Esophagus muscularis mucosa (tissue), 4 donors: ENCODE data around the gene GMDS. TPM values are rescaled to one million over a fixed set of nuclear protein-coding genes. Genes with fewer than 3 reads are reported as not detected.
A peak's percentile ranks its signal among the peaks of the same experiment; 100 is the strongest.

Experiments
- DNase-seq: peaks from one replicate; pipeline ENCODE4 v3.0.0-alpha.2; 2017; ENCODE audit errors: extremely low spot score
- H3K27ac ChIP-seq, 4 donors: fragments of 200-600 bp; sonication (generic); replicated peaks in 1 of 4; 1 replicate in 3 of 4; 2 replicates in 1 of 4; pipeline ENCODE4 v1.5.1; 2016 to 2019; ENCODE audit warnings: mild to moderate bottlenecking in 1 of 4
- H3K27me3 ChIP-seq, 4 donors: fragments of 200-600 bp; sonication (generic); one replicate each; pipeline versions ENCODE4 v1.5.1 to v1.6.0; 2016 to 2019
- H3K36me3 ChIP-seq, 4 donors: fragments of 200-600 bp; sonication (generic); one replicate each; pipeline ENCODE4 v1.5.1; 2016 to 2019
- H3K4me1 ChIP-seq, 4 donors: fragments of 200-600 bp; sonication (generic); one replicate each; pipeline ENCODE4 v1.5.1; 2016 to 2019
- H3K4me3 ChIP-seq, 4 donors: fragments of 200-600 bp; sonication (generic); 1 replicate in 2 of 4; 2 replicates in 2 of 4; pipeline ENCODE4 v1.5.1; 2016 to 2019; ENCODE audit warnings: mild to moderate bottlenecking in 4 of 4, moderate library complexity in 1 of 4
- H3K9me3 ChIP-seq, 4 donors: fragments of 200-600 bp; sonication (generic); 1 replicate in 3 of 4; 2 replicates in 1 of 4; pipeline ENCODE4 v1.5.1; 2016 to 2019
- EP300 ChIP-seq: sonication (generic); formaldehyde crosslinking; IDR thresholded peaks from one replicate; pipeline ENCODE4 v1.6.1; 2017; ENCODE audit warnings: antibody characterized with exemption
- POLR2A ChIP-seq: fragments of 450-650 bp; IDR thresholded peaks from one replicate; pipeline ENCODE4 v1.6.1; 2017; ENCODE audit warnings: antibody characterized with exemption, moderate library complexity, mild to moderate bottlenecking, low read depth
- POLR2AphosphoS5 ChIP-seq, 2 donors: sonication (generic); formaldehyde crosslinking; IDR thresholded peaks; one replicate each; pipeline ENCODE4 v1.6.1; 2017; ENCODE audit warnings: antibody characterized with exemption in 2 of 2
- whole genome bisulfite sequencing: methylation state at CpG from one replicate; pipeline ENCODE4 v1.1.5; 2018; 5-methylcytosine and 5-hydroxymethylcytosine counted together
- intact Hi-C: fragments of 100-400 bp; cut with DNase I; formaldehyde crosslinking; loops from one replicate; pipeline ENCODE4 v1.15.1; 2023
- total RNA-seq, 4 donors: library from RNA; depleted of rRNA; stranded (reverse); fragments of >200 nt; gene quantifications; one replicate each; pipeline versions ENCODE4 v1.1.0 to v1.2.1, GENCODE V29; 2016
- TF ChIP-seq, protein P1 (sequence below), 3 experiments: fragments of 200-600 bp in 2 of 3; fragments of 450-650 bp in 1 of 3; sonication (generic) in 2 of 3; IDR thresholded peaks; one replicate each; pipeline ENCODE4 v1.5.1; 2017 to 2019; ENCODE audit warnings: antibody characterized with exemption in 3 of 3, mild to moderate bottlenecking in 2 of 3, moderate library complexity in 1 of 3

Gene GMDS
- total RNA-seq, 4 donors from 2014 or later: 3.6 to 14.1 (median 6.0) TPM

DNA sequence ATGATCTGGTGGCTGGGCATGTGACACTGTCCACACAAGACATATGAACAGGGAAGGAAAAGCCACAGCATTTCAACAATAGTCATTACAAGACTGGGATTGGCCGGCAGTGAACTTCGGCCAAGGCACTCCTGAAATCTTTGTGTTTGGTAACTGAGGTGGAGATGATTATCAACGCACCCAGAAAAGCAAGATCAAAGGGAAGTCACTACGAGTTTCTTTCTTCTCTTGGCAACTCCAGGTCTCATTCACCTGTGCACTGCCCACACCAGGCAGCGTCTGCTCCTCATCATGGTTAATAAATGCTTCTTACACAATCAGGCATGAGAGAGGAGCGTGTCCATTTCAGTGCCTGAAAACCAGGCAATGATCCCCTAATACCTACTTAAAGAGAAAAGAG is 656.2 kb downstream of the GMDS start:
- intact Hi-C loops: no loop called here
- Histone ChIP-seq H3K4me3 (no peak overlapping the region), H3K36me3 (no peaks in the 10 kb centered on the region), H3K27ac (no peak overlapping the region), H3K4me1 (no peaks in the 10 kb centered on the region), H3K27me3 (peaks cover 0 to 10% (median 0%) of the 10 kb centered on the region in 4 donors), H3K9me3 (no peaks in the 10 kb centered on the region)
- WGBS: 96% methylated on average over 6 of the region's 6 CpGs
- TF ChIP-seq POLR2AphosphoS5 (IDR thresholded peaks at IDR 0.05) (no peak), POLR2A (no peak), EP300 (no peak)
- TF ChIP-seq, protein P1, sequence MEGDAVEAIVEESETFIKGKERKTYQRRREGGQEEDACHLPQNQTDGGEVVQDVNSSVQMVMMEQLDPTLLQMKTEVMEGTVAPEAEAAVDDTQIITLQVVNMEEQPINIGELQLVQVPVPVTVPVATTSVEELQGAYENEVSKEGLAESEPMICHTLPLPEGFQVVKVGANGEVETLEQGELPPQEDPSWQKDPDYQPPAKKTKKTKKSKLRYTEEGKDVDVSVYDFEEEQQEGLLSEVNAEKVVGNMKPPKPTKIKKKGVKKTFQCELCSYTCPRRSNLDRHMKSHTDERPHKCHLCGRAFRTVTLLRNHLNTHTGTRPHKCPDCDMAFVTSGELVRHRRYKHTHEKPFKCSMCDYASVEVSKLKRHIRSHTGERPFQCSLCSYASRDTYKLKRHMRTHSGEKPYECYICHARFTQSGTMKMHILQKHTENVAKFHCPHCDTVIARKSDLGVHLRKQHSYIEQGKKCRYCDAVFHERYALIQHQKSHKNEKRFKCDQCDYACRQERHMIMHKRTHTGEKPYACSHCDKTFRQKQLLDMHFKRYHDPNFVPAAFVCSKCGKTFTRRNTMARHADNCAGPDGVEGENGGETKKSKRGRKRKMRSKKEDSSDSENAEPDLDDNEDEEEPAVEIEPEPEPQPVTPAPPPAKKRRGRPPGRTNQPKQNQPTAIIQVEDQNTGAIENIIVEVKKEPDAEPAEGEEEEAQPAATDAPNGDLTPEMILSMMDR (IDR thresholded peaks at IDR 0.05): no peak
- no peak for DNase-seq

DNA sequence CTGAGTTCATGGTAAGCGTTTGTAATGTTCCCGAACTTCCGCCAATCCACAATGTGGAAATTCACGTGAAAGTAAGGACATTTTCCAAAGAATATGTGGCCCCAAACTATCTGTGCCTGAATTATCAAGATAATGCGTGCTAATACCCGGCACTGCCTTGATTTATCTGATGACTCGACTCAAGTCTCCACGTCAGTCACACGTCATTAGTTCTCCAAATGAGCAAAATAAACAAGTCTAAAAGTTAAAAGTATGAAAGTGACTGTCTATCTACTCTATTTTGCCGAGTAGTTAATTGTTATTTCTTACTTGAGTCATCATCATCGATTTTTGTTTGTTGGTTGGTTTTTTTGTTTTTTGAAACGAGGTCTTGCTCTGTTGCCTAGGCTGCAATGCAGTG is 657.4 kb downstream of the GMDS start:
- no peak overlapping the region for H3K27ac ChIP-seq
- WGBS: 89% methylated on average over 12 of the region's 12 CpGs

GRCh38 chr6:1587546-1587945 is 657.9 kb downstream of the GMDS start:
- Histone ChIP-seq H3K4me1 (no peaks in the 10 kb centered on the region), H3K36me3 (no peaks in the 10 kb centered on the region), H3K27me3 (no peaks in the 10 kb centered on the region), H3K9me3 (no peaks in the 10 kb centered on the region), H3K27ac (no peak overlapping the region), H3K4me3 (no peak overlapping the region)
- no peak for DNase-seq
- 87% methylated on average over 7 of the region's 7 CpGs for WGBS
- intact Hi-C loops: no loop called here
- TF ChIP-seq POLR2AphosphoS5 (IDR thresholded peaks at IDR 0.05) (no peak), EP300 (no peak)
- TF ChIP-seq, protein P1 (IDR thresholded peaks at IDR 0.05): no peak

More for the DNA sequence above, 657.4 kb downstream of the GMDS start:
- Histone ChIP-seq H3K4me1 (no peaks in the 10 kb centered on the region), H3K4me3 (no peak overlapping the region), H3K27me3 (no peaks in the 10 kb centered on the region), H3K9me3 (no peaks in the 10 kb centered on the region), H3K36me3 (no peaks in the 10 kb centered on the region)
- intact Hi-C loops: no loop called here
- TF ChIP-seq EP300 (no peak), POLR2AphosphoS5 (IDR thresholded peaks at IDR 0.05) (no peak), POLR2A (no peak)
- TF ChIP-seq, protein P1 (IDR thresholded peaks at IDR 0.05): no peak
- DNase-seq: no peak

GRCh38 chr6:1586861-1587450 is 658.4 kb downstream of the GMDS start:
- TF ChIP-seq, protein P1 (IDR thresholded peaks at IDR 0.05): no peak
- TF ChIP-seq POLR2A (no peak), EP300 (no peak), POLR2AphosphoS5 (IDR thresholded peaks at IDR 0.05) (no peak)
- Histone ChIP-seq H3K9me3 (no peaks in the 10 kb centered on the region), H3K27me3 (no peaks in the 10 kb centered on the region), H3K4me1 (no peaks in the 10 kb centered on the region), H3K4me3 (no peak overlapping the region), H3K27ac (no peak overlapping the region), H3K36me3 (no peaks in the 10 kb centered on the region)
- intact Hi-C loops: no loop called here
- no peak for DNase-seq
- 91% methylated on average over 5 of the region's 5 CpGs for WGBS

DNA sequence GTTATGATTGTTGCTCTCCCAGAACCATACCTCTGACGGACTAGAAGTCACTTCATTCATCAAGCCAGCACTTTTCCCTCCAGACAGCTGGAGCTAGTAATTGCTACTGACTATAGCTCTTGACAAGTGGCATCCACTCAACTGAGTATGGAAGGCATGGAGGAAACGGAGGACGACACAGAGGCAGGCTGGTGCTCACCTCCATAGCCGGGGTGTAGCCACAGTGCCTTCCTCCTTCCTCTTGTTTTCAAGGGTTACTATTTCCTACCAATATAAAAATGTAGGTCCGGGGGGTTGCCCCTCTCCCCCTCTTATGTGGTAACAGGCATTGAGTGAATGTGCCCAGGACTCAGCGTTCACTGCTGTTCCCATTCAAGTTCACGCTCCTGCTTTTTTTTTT is 659.1 kb downstream of the GMDS start:
- TF ChIP-seq POLR2AphosphoS5 (IDR thresholded peaks at IDR 0.05) (no peak), POLR2A (no peak), EP300 (no peak)
- TF ChIP-seq, protein P1 (IDR thresholded peaks at IDR 0.05): no peak
- no peaks in the 10 kb centered on the region for H3K36me3 ChIP-seq
- intact Hi-C loops: no loop called here
- no peaks in the 10 kb centered on the region for H3K27me3 ChIP-seq
- H3K4me3 ChIP-seq: no peak overlapping the region
- H3K9me3 ChIP-seq: no peaks in the 10 kb centered on the region
- no peak overlapping the region for H3K27ac ChIP-seq
- no peaks in the 10 kb centered on the region for H3K4me1 ChIP-seq
- DNase-seq: peak; percentile 82
- WGBS: 96% methylated on average over 7 of the region's 7 CpGs
